HG03460 (cell line): ENCODE results near the gene BMP6.

Experiments
- ATAC-seq: cut with Tn5 transposase; IDR thresholded peaks from one replicate; pipeline ENCODE4 v1.9.1; 2021; ENCODE audit not compliant: unreplicated experiment

BMP6 gene

DNA sequence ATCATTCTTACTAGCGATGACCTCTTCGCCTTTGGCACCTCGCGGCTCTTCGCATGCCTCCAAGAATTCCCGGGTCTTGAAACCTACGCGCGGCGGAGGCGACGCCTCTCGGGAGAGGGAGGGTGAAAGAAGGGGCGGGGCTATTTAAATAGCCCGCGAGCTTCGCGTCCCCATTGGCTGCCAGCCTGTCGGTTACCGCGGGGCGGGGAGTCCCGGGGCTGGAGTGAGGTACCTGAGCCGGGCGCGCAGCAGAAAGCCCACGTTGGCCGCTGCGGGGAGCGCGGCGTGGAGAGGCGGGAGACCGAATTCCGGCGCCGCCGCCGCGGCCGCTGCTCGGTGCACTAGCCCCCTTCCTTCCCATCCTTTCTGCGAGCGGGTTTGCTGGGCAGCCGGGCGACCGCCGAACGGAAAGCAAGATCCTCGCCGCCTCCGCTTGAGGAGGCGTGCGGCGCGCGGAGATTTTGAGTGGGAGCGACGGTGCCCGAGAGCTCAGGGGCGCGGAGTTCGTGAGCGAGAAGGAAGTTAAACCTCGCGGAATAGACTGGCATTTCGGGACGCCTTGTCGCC, at the start of gene BMP6:
Gene BMP6, plus strand, starts transcription at position 251 of the 567 bp plus-strand sequence. CDS start 857 bp downstream, outside the sequence.
- ATAC-seq, result peak; percentile 67

- ATAC-seq, result no peak
These were observed 48.7 kb upstream of the BMP6 start for GRCh38 chr6:7677229-7677628.

DNA sequence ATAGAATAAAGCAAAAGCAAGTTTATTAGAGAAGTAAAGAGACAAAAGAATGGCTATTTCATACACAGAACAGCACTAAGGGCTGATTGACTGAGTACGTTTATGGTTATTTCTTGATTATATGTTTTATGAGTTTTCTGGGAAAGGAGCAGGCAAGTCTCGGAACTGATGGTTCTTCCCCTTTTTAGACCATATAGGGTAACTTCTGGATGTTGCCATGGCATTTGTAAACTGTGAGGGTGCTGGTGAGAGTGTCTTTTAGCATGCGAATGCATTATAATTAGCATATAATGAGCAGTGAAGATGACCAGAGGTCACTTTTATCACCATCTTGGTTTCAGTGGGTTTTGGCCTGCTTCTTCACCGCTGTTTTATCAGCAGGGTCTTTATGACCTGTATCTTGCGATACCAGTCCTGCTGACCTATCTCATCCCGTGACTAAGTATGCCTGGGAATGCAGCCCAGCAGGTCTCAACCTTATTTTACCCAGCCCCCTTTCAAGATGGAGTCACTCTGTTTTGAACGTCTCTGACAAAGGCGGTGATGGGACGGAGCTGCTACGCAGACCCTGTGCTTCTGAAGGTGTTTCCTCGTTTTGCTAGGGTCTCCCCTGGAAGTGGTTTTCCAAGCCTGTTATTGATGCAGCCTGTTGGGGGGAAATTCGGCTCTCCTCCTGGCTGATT, 45.4 kb upstream of the BMP6 start:
- ATAC-seq, result no peak

- ATAC-seq, result no peak
These were observed 44.5 kb upstream of the BMP6 start for GRCh38 chr6:7681449-7681848.

- no peak for ATAC-seq
These were observed 41.8 kb upstream of the BMP6 start for GRCh38 chr6:7684076-7684475.

DNA sequence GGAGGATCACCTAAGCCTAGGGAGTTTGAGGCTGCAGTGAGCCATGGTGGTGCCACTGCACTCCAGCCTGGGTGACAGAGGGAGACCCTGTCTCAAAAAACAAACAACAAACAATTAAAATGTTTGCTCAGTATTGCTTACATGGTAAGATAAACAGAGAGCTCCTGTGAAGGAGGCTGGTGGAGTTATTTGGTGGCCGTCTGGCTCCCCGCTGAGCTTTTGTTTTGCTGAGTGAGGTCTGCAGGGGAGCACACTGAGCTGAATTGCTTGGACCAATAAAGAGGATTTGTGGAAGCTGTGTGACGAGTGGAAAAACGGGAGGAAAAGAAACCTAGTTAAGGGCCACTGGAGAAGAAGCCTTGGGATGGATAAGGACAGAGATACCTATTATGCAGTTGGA, 41.1 kb upstream of the BMP6 start:
- ATAC-seq, result no peak

- ATAC-seq, result no peak
These were observed 40.6 kb upstream of the BMP6 start for GRCh38 chr6:7685276-7685675.

- no peak for ATAC-seq
These were observed 38.5 kb upstream of the BMP6 start for GRCh38 chr6:7687145-7688111.

DNA sequence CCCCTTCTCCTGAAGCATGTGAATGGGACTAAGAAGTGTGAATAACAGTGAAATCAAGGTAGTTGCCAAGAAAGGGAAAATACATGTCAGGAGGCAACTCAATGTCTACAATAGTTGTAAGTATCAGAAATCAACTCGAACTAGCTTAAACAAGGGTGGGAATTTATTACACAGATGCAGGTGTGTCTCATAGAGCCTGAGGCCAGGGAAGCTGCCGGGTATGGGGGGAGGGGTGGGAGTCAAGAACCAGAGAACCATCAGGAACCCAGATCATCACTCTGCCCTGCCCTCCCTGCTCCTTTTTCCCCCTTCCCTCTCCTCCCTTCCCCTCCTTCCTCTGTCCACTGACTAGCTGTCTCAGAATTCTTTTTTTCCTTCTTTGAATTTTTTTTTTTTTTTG, 34.9 kb upstream of the BMP6 start:
- no peak for ATAC-seq

DNA sequence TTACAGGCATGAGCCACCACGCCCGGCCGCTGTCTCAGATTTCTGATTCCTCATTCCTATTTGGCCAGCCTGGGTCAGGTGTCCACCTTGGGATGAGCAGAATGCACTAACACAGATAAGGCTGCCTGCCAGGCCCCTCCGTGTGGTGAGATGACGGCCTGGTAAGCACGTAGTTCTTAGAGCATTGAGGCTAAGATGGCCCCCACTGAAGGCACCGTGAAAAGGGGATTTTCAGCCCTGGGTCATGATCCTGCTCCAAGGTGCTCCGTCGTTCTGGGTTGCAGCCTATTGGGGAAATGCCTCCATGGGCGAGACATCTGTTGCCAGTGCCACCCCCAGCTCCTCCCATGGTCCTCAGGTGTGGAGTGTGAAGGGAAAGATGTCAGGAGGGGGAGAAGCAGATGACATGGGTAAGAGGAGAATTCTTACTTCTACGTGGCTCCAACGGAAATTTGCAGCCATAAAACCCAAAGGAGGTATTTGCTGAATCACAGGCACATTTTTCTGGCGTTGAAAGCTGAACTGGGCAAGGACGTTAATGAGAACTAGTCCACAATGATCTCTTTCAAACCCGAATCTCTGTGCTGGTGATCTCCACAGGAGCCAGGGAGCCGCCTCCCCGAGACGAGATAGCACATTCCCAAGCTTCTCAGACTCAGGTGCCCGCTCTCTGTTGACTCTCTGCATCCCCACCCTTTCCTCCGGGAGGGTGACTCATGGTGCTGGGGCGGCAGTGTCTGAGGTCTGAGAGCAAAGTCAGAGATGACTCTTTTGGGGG, 34.0 kb upstream of the BMP6 start:
- no peak for ATAC-seq

- no peak for ATAC-seq
These were observed 33.5 kb upstream of the BMP6 start for GRCh38 chr6:7692453-7692784.

GRCh38 chr6:7693827-7694226, 32.1 kb upstream of the BMP6 start:
- no peak for ATAC-seq

- no peak for ATAC-seq
These were observed 29.8 kb upstream of the BMP6 start for GRCh38 chr6:7696061-7696460.

DNA sequence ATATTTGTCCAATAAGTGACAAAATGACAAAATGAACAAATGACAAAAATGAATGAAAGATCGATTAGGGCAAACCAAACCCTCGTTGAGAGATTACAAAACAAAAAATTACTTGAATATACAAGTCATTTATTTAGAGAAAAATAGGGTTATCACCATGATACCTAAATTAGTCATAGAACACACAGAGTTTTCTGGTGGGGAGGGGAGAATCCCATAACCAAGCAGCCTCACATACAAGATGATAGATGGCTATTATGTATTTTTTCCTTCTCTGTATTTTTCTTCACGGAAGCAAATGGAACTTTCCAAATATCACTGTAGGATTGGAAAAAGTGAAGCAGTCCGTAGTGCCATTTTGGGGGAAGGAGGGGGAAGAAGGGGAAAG, 28.5 kb upstream of the BMP6 start:
- ATAC-seq, result no peak

GRCh38 chr6:7697820-7698623, 27.9 kb upstream of the BMP6 start:
- ATAC-seq, result no peak

- no peak for ATAC-seq
These were observed 24.6 kb upstream of the BMP6 start for GRCh38 chr6:7701212-7701834.

GRCh38 chr6:7703148-7703680, 22.7 kb upstream of the BMP6 start:
- no peak for ATAC-seq

- ATAC-seq, result no peak
These were observed 20.4 kb upstream of the BMP6 start for GRCh38 chr6:7705483-7705882.

GRCh38 chr6:7706269-7706668, 19.6 kb upstream of the BMP6 start:
- ATAC-seq, result no peak

DNA sequence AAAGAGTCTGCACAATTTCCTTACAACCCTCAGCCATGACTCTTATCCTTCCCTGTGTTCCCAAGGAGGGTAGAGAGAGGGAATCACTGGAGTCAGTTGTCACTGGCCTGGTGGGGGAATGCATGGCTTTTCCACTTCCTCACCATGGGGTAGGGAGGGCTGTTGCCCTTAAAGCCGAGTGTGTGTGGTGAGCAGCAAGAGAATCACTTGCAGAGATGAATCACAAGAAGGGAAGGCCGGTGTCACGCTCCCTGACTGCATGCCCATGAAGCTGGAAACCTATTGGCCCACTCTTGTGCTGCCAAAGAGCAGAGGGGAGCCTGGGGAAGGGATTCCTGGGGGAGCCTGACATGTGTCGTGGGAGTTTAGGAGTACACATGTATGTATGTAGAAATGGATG, 18.1 kb upstream of the BMP6 start:
- no peak for ATAC-seq
